Endothelial cell of umbilical vein (primary cell): ENCODE measurements around the gene CPOX. TPM values are rescaled to one million over a fixed set of nuclear protein-coding genes. Genes with fewer than 3 reads are reported as not detected.
A peak's percentile ranks its signal among the peaks of the same experiment; 100 is the strongest.
"Not testable (repeated sequence)": the region's sequence is repeated elsewhere in the genome, so short reads cannot be mapped to it uniquely, and the experiment has no call there.

ENCODE experiments used
- Bru-seq: library from RNA; stranded (reverse); fragments of 400-500 nt; gene quantifications from one replicate; lab custom pipeline; 2021; lab: Mats Ljungman, UMichigan
- BruChase-seq, 2 experiments: library from RNA; stranded (reverse); fragments of 400-500 nt; gene quantifications; one replicate each; lab custom pipeline; 2021; lab: Mats Ljungman, UMichigan
- BruUV-seq: library from RNA; stranded (reverse); fragments of 400-500 nt; replicated peaks from 2 replicates; lab custom pipeline; 2021; lab: Mats Ljungman, UMichigan
- CTCF ChIA-PET: fragments of 300-600, 350-600 bp; sonication (Branson Sonifier 250); formaldehyde crosslinking; loops from one replicate; lab custom pipeline; 2021; ENCODE audit warnings: antibody characterized with exemption, inconsistent platforms; lab: Charles Lee
- POLR2A ChIA-PET: fragments of 300-600, 350-600 bp; sonication (Branson Sonifier 250); formaldehyde crosslinking; loops from one replicate; lab custom pipeline; 2021; ENCODE audit warnings: antibody characterized with exemption, inconsistent platforms; lab: Charles Lee
- DNase-seq: peaks from one replicate; pipeline ENCODE4 v3.0.0-alpha.2; 2011; ENCODE audit warnings: low read depth, low spot score
- FAIRE-seq: peaks from 2 replicates; lab custom pipeline; 2011; peaks lifted over from hg19 to GRCh38; lab: Jason Lieb, UNC
- H2AFZ ChIP-seq: 2 replicates; pipeline ENCODE4 v1.6.0; 2012; ENCODE audit warnings: low read depth, low read length, control low read depth, inconsistent platforms
- H3K27ac ChIP-seq: 2 replicates; pipeline ENCODE4 v1.5.1; 2011; ENCODE audit warnings: low read depth, mild to moderate bottlenecking, control low read depth, low read length, moderate library complexity; ENCODE audit not compliant: insufficient read depth
- H3K27me3 ChIP-seq, 2 experiments: 2 replicates each; pipeline versions ENCODE4 v1.6.0 to v1.6.1; 2011; ENCODE audit warnings: low read length in 2 of 2, mixed read lengths in 1 of 2; ENCODE audit not compliant: control insufficient read depth in 2 of 2, insufficient read depth in 2 of 2
- H3K36me3 ChIP-seq, 2 experiments: 2 replicates in 1 of 2; 3 replicates in 1 of 2; pipeline ENCODE4 v1.5.1; 2011; ENCODE audit warnings: low read length in 2 of 2, mild to moderate bottlenecking in 1 of 2, moderate library complexity in 1 of 2; ENCODE audit not compliant: control insufficient read depth in 2 of 2, insufficient read depth in 2 of 2; ENCODE audit errors: extremely low read depth in 1 of 2
- H3K4me1 ChIP-seq: 3 replicates; pipeline ENCODE4 v1.5.1; 2011; ENCODE audit warnings: mild to moderate bottlenecking, low read length; ENCODE audit not compliant: control insufficient read depth, insufficient read depth; ENCODE audit errors: extremely low read depth
- H3K4me2 ChIP-seq: 2 replicates; pipeline ENCODE4 v1.6.1; 2011; ENCODE audit warnings: low read length, control low read depth, mixed read lengths; ENCODE audit not compliant: insufficient read depth
- H3K4me3 ChIP-seq, 3 experiments: fragments of 200-600 bp in 1 of 3; sonication (generic), shearing (Covaris generic) in 1 of 3; replicated peaks in 1 of 3; 2 replicates each; pipeline ENCODE4 v1.5.1; 2011 to 2016; ENCODE audit warnings: control low read depth in 3 of 3, low read length in 3 of 3, mild to moderate bottlenecking in 2 of 3, inconsistent platforms in 1 of 3, low read depth in 1 of 3, moderate library complexity in 1 of 3; ENCODE audit not compliant: insufficient read depth in 1 of 3
- H3K79me2 ChIP-seq: 2 replicates; pipeline ENCODE4 v1.6.0; 2012; ENCODE audit warnings: low read length, inconsistent platforms; ENCODE audit not compliant: control insufficient read depth, insufficient read depth
- H3K9ac ChIP-seq: replicated peaks from 2 replicates; pipeline ENCODE3; 2011; ENCODE audit warnings: low read length, control low read depth; ENCODE audit not compliant: insufficient read depth; ENCODE audit errors: extremely low read depth
- H3K9me1 ChIP-seq: replicated peaks from 3 replicates; pipeline ENCODE4 v1.6.0; 2011; ENCODE audit warnings: mild to moderate bottlenecking, low read length; ENCODE audit not compliant: control insufficient read depth, insufficient read depth; ENCODE audit errors: extremely low read depth
- H3K9me3 ChIP-seq: replicated peaks from 2 replicates; pipeline ENCODE4 v1.5.1; 2012; ENCODE audit warnings: low read length, inconsistent platforms; ENCODE audit not compliant: control insufficient read depth, insufficient read depth
- H4K20me1 ChIP-seq: replicated peaks from 2 replicates; pipeline ENCODE3; 2011; ENCODE audit warnings: mild to moderate bottlenecking, low read length; ENCODE audit not compliant: control insufficient read depth, insufficient read depth; ENCODE audit errors: extremely low read depth
- CTCF ChIP-seq, 2 donors: IDR thresholded peaks; 1 replicate in 1 of 2; 2 replicates in 1 of 2; pipeline ENCODE4 v1.5.1; 2011; ENCODE audit warnings: low read length in 2 of 2, mild to moderate bottlenecking in 2 of 2, moderate library complexity in 2 of 2, control low read depth in 1 of 2, inconsistent platforms in 1 of 2, low read depth in 1 of 2; ENCODE audit not compliant: insufficient read depth in 1 of 2; ENCODE audit errors: extremely low read depth in 1 of 2
- EZH2 ChIP-seq: IDR thresholded peaks from 2 replicates; pipeline ENCODE4 v1.6.1; 2012; ENCODE audit warnings: borderline replicate concordance, low read depth, mild to moderate bottlenecking, moderate library complexity, low read length, inconsistent platforms; ENCODE audit not compliant: severe bottlenecking
- FOS ChIP-seq: IDR thresholded peaks from 2 replicates; pipeline ENCODE4 v1.6.1; 2011; ENCODE audit warnings: mild to moderate bottlenecking, low read length, moderate library complexity, borderline replicate concordance; ENCODE audit not compliant: insufficient read depth
- GATA2 ChIP-seq: IDR thresholded peaks from 2 replicates; pipeline ENCODE4 v1.7.0; 2011; ENCODE audit warnings: low read depth, mild to moderate bottlenecking, moderate library complexity, mixed read lengths, low read length; ENCODE audit not compliant: insufficient read length, insufficient read depth
- JUN ChIP-seq: IDR thresholded peaks from 2 replicates; pipeline ENCODE4 v1.6.1; 2011; ENCODE audit warnings: borderline replicate concordance, low read depth; ENCODE audit not compliant: insufficient read length, insufficient read depth
- MAX ChIP-seq: IDR thresholded peaks from 2 replicates; pipeline ENCODE4 v1.6.1; 2011; ENCODE audit not compliant: insufficient read depth, insufficient read length
- MYC ChIP-seq: IDR thresholded peaks from one replicate; pipeline ENCODE4 v1.6.1; 2011; ENCODE audit warnings: mild to moderate bottlenecking, low read depth, low read length
- POLR2A ChIP-seq: IDR thresholded peaks from 2 replicates; pipeline ENCODE4 v1.6.1; 2012; ENCODE audit warnings: low read depth, mild to moderate bottlenecking, control low read depth, low read length
- POLR2AphosphoS5 ChIP-seq: IDR thresholded peaks from 2 replicates; pipeline ENCODE4 v1.6.1; 2012; ENCODE audit warnings: low read depth, mild to moderate bottlenecking, control low read depth, low read length, moderate library complexity; ENCODE audit not compliant: insufficient read depth
- dilution Hi-C: fragments of 300-500 bp; cut with MboI; formaldehyde crosslinking; loops from one replicate; pipeline ENCODE4 v1.15.0; 2019; ENCODE audit warnings: low sequenced_read_pairs; ENCODE audit not compliant: extremely low pct_ligation_motif_present
- intact Hi-C: fragments of 100-400 bp; cut with micrococcal nuclease; formaldehyde crosslinking; loops from one replicate; pipeline ENCODE4 v1.10.0; 2022
- long read RNA-seq: library from polyadenylated mRNA; stranded (forward); transcript quantifications from one replicate; pipeline ENCODE4 v2.0.0, GENCODE V29; 2021
- polyA minus RNA-seq, 3 experiments: library from RNA; depleted of rRNA, polyadenylated mRNA; stranded (reverse); fragments of >200 nt; gene quantifications; 1 replicate in 1 of 3; 2 replicates in 2 of 3; pipeline ENCODE4 v1.2.3, GENCODE V29; 2011
- polyA plus RNA-seq, 4 experiments: library from polyadenylated mRNA; depleted of rRNA in 3 of 4; stranded (reverse) in 3 of 4; unstranded in 1 of 4; fragments of >200 nt; gene quantifications; 2 replicates each; pipeline versions ENCODE4 v1.2.1 to v1.2.3, GENCODE V29; 2011 to 2012; ENCODE audit warnings: missing spikeins in 1 of 4
- total RNA-seq: library from RNA; stranded (reverse); gene quantifications from 2 replicates; pipeline ENCODE4 v1.2.3, GENCODE V29; 2021

Gene CPOX
- total RNA-seq (19.9 and 24.5 TPM in 2 replicates), polyA plus RNA-seq (11.3 and 12.3 TPM in 2 replicates), polyA minus RNA-seq (18.8 and 25.9 TPM in 2 replicates), Bru-seq, nascent RNA (percentile 71 among the genes with signal in this experiment), BruChase-seq, experiment 1, labeled RNA remaining after a 6-hour chase (percentile 89 among the genes with signal in this experiment), BruChase-seq, experiment 2, labeled RNA remaining after a 2-hour chase (percentile 77 among the genes with signal in this experiment)
- 12.1 and 13.4 TPM in 2 replicates for polyA plus RNA-seq (2011; cell fraction: cytosol; rRNA removed)
- polyA plus RNA-seq (2011; cell fraction: nucleus; rRNA removed), result 29.1 and 35.6 TPM in 2 replicates
- 20.2 and 20.8 TPM in 2 replicates for polyA plus RNA-seq (2012)
- polyA minus RNA-seq (2011; cell fraction: cytosol; rRNA and poly(A)+ RNA removed), result 5.5 TPM
- polyA minus RNA-seq (2011; cell fraction: nucleus; rRNA and poly(A)+ RNA removed), result 9.2 and 10.3 TPM in 2 replicates
- long read RNA-seq, transcript CPOX-201 (7 exons, 2,821 nt), result major isoform, 45 of 49 reads
- long read RNA-seq, partial matches to known transcripts, result 3 of 49 reads
- long read RNA-seq, other reads (novel, unspliced or antisense), result 1 of 49 reads

- no TSS peak for BruUV-seq
- H3K9me3 ChIP-seq, result no peaks in the 10 kb centered on the region
- peak within 1 kb of the TSS; percentile 52 to 94 (median 76) for H3K4me3 ChIP-seq
- no peaks in the 10 kb centered on the region for H3K9me1 ChIP-seq
- intact Hi-C loops (loop anchor here (5.0 to 10.0 kb wide), 2 partner anchors 312 to 556 kb away; partner anchors contain the start of genes DCBLD2 and GABRR3), dilution Hi-C loops (no loop called here)
- FAIRE-seq (peak; percentile 87), DNase-seq (peak; percentile 89)
- H3K4me1 ChIP-seq, result peaks cover 10% of the 10 kb centered on the region
- POLR2A ChIA-PET, result no interaction called here
- H2AFZ ChIP-seq, result peak within 1 kb of the TSS; percentile 94
- peak within 1 kb of the TSS; percentile 49 for H3K27ac ChIP-seq
- peak within 1 kb of the TSS; percentile 71 for H3K4me2 ChIP-seq
- TF ChIP-seq POLR2A, result peak; percentile 44
- no peak for TF ChIP-seq FOS
- no peak for TF ChIP-seq EZH2
- no peak for TF ChIP-seq POLR2AphosphoS5
- TF ChIP-seq MAX, result no peak
- no peak for TF ChIP-seq JUN
- peak; percentile 78 for TF ChIP-seq GATA2
- TF ChIP-seq CTCF (IDR thresholded peaks at IDR 0.05; ENCODE audit: extremely low read depth in 1 of 2, insufficient read depth in 1 of 2, low read depth in 1 of 2, low read length in 2 of 2), result no peak
- TF ChIP-seq MYC, result no peak
- no peaks in the 10 kb centered on the region for H4K20me1 ChIP-seq
- peak within 1 kb of the TSS; percentile 67 for H3K9ac ChIP-seq
- H3K79me2 ChIP-seq, result peaks cover 6% of the 10 kb centered on the region
- no peaks in the 10 kb centered on the region for H3K27me3 ChIP-seq
- CTCF ChIA-PET, result interaction anchor here (0.7 to 2.4 kb wide), 9 partner anchors 8 to 309 kb away, joined by 3 to 17 read pairs (median 3); partner anchors contain the start of gene DCBLD2
- H3K36me3 ChIP-seq, result peaks cover 0 to 2% of the 10 kb centered on the region in 2 experiments
These were observed at the start of gene CPOX for GRCh38 chr3:98593046-98593936. Gene CPOX (minus strand): TSS chr3:98593611. CDS start chr3:98593504, 107 bp downstream.

GRCh38 chr3:98642769-98643168 lies 49.4 kb upstream of the CPOX start:
- POLR2A ChIA-PET, H3K79me2 ChIP-seq, intact Hi-C loops, H3K9ac ChIP-seq, BruUV-seq, DNase-seq, H3K4me3 ChIP-seq, H4K20me1 ChIP-seq, H3K9me1 ChIP-seq, dilution Hi-C loops, H3K36me3 ChIP-seq, H2AFZ ChIP-seq, H3K27ac ChIP-seq, H3K27me3 ChIP-seq, FAIRE-seq, H3K9me3 ChIP-seq, H3K4me1 ChIP-seq, H3K4me2 ChIP-seq: not testable (repeated sequence)
- CTCF ChIA-PET, result interaction anchor here (0.8 to 1.3 kb wide), 3 partner anchors 8 to 40 kb away, joined by 3 read pairs; no protein-coding TSS in a partner anchor
